A673 (cell line): Measurements from ENCODE around the gene VWA1. TPM values are rescaled to one million over a fixed set of nuclear protein-coding genes. Genes with fewer than 3 reads are reported as not detected.
"Not testable (repeated sequence)": the region's sequence is repeated elsewhere in the genome, so short reads cannot be mapped to it uniquely, and the experiment has no call there.

ENCODE experiments used
- BruUV-seq: library from RNA; stranded (reverse); fragments of 400-500 nt; replicated peaks from 2 replicates; lab custom pipeline; 2021; lab: Mats Ljungman, UMichigan
- CTCF ChIA-PET: fragments of 300-600 bp; sonication (Branson Sonifier 250); formaldehyde crosslinking; loops from one replicate; lab custom pipeline; 2022; ENCODE audit warnings: antibody characterized with exemption; lab: Charles Lee
- POLR2A ChIA-PET: fragments of 300-600 bp; sonication (Branson Sonifier 250); formaldehyde crosslinking; loops from one replicate; lab custom pipeline; 2022; ENCODE audit warnings: antibody characterized with exemption; ENCODE audit not compliant: low non-redundant PET; lab: Charles Lee
- DNase-seq: peaks from one replicate; pipeline ENCODE4 v3.0.0-alpha.2; 2015; ENCODE audit warnings: low spot score
- H3K27ac ChIP-seq: fragments of 200-600 bp; sonication (generic); 2 replicates; pipeline ENCODE4 v1.5.1; 2016; ENCODE audit warnings: mixed run types, low read depth, mild to moderate bottlenecking, mixed read lengths, antibody characterized with exemption, low read length; ENCODE audit not compliant: poor library complexity, severe bottlenecking
- H3K27me3 ChIP-seq: fragments of 200-600 bp; sonication (generic); replicated peaks from 2 replicates; pipeline ENCODE4 v1.6.1; 2017; ENCODE audit warnings: mixed run types, low read depth, mild to moderate bottlenecking, mixed read lengths, antibody characterized with exemption, low read length; ENCODE audit not compliant: insufficient read depth, poor library complexity
- H3K36me3 ChIP-seq: fragments of 200-600 bp; sonication (generic); 2 replicates; pipeline ENCODE4 v1.6.1; 2016; ENCODE audit warnings: mixed run types, mild to moderate bottlenecking, mixed read lengths, antibody characterized with exemption, low read length; ENCODE audit not compliant: insufficient read depth, poor library complexity, severe bottlenecking
- H3K4me1 ChIP-seq: fragments of 200-600 bp; sonication (generic); 2 replicates; pipeline ENCODE4 v1.6.1; 2017; ENCODE audit warnings: mixed run types, mild to moderate bottlenecking, mixed read lengths, antibody characterized with exemption, low read length; ENCODE audit not compliant: insufficient read depth, poor library complexity, severe bottlenecking
- H3K4me3 ChIP-seq: fragments of 200-600 bp; sonication (generic); 2 replicates; pipeline ENCODE4 v1.5.1; 2016; ENCODE audit warnings: low read depth, mixed run types, mild to moderate bottlenecking, mixed read lengths, low read length; ENCODE audit not compliant: poor library complexity, severe bottlenecking
- H3K9me3 ChIP-seq: fragments of 200-600 bp; sonication (generic); 2 replicates; pipeline ENCODE4 v1.6.1; 2016; ENCODE audit warnings: mixed run types, low read depth, mild to moderate bottlenecking, mixed read lengths, antibody characterized with exemption, low read length; ENCODE audit not compliant: poor library complexity, severe bottlenecking
- EZH2 ChIP-seq: fragments of 200-600 bp; sonication (generic); IDR thresholded peaks from 2 replicates; pipeline ENCODE4 v1.6.1; 2017; ENCODE audit warnings: borderline replicate concordance, low read depth, mild to moderate bottlenecking, mixed read lengths, antibody characterized with exemption, low read length; ENCODE audit not compliant: poor library complexity, severe bottlenecking
- intact Hi-C: fragments of 100-400 bp; cut with micrococcal nuclease; formaldehyde crosslinking; loops from one replicate; pipeline ENCODE4 v1.10.0; 2022; ENCODE audit not compliant: unreplicated experiment
- total RNA-seq: library from RNA; stranded (reverse); gene quantifications from 2 replicates; pipeline ENCODE4 v1.2.3, GENCODE V29; 2021
- TF ChIP-seq, protein P1 (sequence below): fragments of 300-800, 200-600 bp; sonication (generic); conservative IDR thresholded peaks from 2 replicates; pipeline ENCODE4 v1.5.1; 2017; ENCODE audit warnings: low read depth, mild to moderate bottlenecking, antibody characterized with exemption, low read length, moderate library complexity, mixed read lengths

The VWA1 gene
- total RNA-seq, 1 experiment from 2014 or later: 0.92 TPM

DNA sequence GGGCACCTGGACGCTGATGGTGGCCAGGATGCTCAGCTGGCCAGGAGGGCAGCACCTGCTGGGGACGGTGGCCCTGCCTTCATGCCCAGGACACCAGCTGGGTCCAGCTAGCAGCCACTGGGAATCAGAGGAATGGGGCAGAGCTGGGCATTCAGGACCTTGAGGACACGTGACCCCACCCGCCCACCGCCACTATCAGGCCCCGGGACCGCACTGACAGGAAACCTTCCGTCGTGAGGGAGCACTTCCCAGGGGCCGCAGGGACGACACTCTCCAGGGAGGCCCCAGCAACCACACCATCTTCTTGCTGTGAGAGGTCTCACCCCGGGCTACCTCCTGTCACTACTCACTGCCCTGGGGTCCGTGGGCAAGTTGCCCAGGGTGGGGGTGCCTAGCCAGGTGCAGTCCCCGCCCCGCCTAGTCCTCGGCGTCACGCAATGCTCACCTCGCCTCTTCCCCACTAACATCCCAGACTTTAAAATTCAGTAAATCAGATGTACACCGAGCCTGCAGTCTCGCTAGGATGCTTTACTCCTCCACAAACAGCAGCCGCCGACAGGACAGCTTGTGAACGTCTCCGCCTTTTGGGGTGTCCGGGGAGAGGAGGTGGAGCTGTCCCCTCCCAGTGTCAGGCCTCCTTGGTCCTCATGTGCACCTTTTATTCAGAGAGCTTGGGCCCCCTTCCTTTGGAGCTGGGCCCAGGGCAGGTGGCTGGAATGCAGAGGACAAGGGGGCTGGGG is 4.9 kb downstream of the VWA1 start:
- H3K36me3 ChIP-seq: no peaks in the 10 kb centered on the region
- intact Hi-C loops: no loop called here
- ChIA-PET CTCF (interaction anchor here (0.6 kb wide), 2 partner anchors 44 to 59 kb away, joined by 4 to 5 read pairs; no protein-coding TSS in a partner anchor), POLR2A (no interaction called here)
- DNase-seq: no peak
- no peak overlapping the region for H3K27ac ChIP-seq
- no peaks in the 10 kb centered on the region for H3K9me3 ChIP-seq
- no peak overlapping the region for H3K4me3 ChIP-seq
- no TSS peak for BruUV-seq
- TF ChIP-seq EZH2: no peak
- TF ChIP-seq, protein P1, sequence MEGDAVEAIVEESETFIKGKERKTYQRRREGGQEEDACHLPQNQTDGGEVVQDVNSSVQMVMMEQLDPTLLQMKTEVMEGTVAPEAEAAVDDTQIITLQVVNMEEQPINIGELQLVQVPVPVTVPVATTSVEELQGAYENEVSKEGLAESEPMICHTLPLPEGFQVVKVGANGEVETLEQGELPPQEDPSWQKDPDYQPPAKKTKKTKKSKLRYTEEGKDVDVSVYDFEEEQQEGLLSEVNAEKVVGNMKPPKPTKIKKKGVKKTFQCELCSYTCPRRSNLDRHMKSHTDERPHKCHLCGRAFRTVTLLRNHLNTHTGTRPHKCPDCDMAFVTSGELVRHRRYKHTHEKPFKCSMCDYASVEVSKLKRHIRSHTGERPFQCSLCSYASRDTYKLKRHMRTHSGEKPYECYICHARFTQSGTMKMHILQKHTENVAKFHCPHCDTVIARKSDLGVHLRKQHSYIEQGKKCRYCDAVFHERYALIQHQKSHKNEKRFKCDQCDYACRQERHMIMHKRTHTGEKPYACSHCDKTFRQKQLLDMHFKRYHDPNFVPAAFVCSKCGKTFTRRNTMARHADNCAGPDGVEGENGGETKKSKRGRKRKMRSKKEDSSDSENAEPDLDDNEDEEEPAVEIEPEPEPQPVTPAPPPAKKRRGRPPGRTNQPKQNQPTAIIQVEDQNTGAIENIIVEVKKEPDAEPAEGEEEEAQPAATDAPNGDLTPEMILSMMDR: no peak
- no peaks in the 10 kb centered on the region for H3K27me3 ChIP-seq
- H3K4me1 ChIP-seq: peaks cover under 1% of the 10 kb centered on the region

DNA sequence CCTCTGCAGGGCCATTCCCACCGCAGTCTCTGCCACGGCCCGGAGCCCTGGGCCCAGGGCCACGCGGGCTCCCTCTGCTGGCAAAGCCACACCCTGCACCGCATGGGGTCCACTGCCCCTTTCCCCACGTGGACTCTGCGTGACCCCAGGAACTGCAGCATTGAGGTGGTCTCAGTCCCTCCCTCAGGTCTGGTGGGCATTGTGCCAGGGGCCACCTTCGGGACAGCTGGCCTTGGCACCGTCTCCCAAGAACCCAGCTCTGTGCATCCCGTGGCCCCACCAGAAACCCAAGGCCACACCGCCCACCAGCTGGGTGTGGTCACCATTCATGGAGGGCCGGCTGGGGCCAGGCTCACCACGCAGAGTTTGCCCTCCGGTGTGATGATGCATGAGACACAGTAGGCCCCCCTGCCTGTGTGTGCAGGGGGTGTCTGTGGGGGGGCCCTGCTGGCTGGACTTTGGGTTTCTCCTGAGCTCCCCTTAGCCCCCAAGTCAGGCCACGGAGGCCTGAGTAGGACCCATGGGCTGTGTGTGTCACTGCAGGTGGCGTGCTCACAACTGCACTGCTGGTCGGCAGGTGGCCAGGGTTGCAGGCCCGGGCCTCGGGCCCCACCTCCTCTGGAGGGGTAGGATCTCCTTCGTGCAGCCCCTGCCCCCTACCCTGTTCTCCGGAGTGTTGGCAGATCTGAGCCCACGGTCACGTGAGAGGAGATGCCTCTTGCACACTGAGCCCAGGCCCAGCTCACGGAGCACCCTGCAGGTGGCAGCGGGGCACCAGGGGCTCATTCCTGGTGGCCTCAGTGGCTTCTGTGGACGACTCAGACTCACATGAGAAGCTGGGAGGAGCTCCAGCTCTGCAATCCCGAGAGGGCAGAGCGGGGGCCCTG is 5.8 kb downstream of the VWA1 start:
- intact Hi-C loops: no loop called here
- BruUV-seq: no TSS peak
- peak; percentile 51 for DNase-seq
- no peaks in the 10 kb centered on the region for H3K36me3 ChIP-seq
- no peak overlapping the region for H3K4me3 ChIP-seq
- H3K4me1 ChIP-seq: no peaks in the 10 kb centered on the region
- H3K27ac ChIP-seq: no peak overlapping the region
- no peaks in the 10 kb centered on the region for H3K27me3 ChIP-seq
- no peak for TF ChIP-seq EZH2
- TF ChIP-seq, protein P1: peak; percentile 85
- ChIA-PET POLR2A (no interaction called here), CTCF (interaction anchor here (0.6 to 0.8 kb wide), 3 partner anchors 11 to 58 kb away, joined by 3 to 5 read pairs (median 4); no protein-coding TSS in a partner anchor)
- H3K9me3 ChIP-seq: no peaks in the 10 kb centered on the region

DNA sequence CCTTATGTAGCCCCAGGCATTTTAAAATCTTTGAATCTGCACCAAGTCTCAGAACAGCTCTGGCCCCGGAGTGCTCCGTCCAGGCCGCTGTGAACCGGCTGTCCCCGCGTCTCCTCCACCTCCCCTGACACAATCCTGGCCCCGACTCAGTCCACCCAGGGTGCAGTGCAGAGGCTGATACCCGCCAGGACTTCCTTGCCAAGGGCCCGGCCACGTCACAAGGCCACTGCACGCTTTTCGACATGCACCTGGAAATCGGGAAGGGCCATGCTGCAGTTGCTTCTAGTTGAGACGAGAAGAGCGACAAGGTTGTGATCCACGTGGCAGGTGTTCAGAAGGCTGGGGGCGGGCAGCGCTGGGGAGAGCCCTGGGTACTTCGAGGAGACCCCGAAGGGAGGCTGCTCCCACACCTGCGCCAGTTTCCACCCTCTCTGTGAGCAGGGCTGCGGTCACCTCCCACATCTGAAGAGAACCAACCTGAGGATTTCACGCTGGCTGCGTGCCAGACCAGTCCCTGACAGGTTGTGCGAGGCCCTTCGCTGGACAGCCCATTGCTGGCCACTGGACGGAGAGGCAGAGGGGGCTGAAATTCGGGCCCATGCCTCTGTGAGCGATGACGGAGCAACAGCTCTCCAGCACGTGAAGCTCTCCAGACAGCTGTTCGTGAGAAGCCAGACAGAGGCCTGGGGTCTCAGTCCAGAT is 6.7 kb downstream of the VWA1 start:
- Histone ChIP-seq H3K9me3 (no peaks in the 10 kb centered on the region), H3K36me3 (no peaks in the 10 kb centered on the region), H3K27me3 (no peaks in the 10 kb centered on the region), H3K4me3 (no peak overlapping the region), H3K4me1 (no peaks in the 10 kb centered on the region), H3K27ac (no peak overlapping the region)
- ChIA-PET CTCF (no interaction called here), POLR2A (no interaction called here)
- DNase-seq: no peak
- intact Hi-C loops: no loop called here
- no peak for TF ChIP-seq EZH2
- TF ChIP-seq, protein P1: no peak
- no TSS peak for BruUV-seq

DNA sequence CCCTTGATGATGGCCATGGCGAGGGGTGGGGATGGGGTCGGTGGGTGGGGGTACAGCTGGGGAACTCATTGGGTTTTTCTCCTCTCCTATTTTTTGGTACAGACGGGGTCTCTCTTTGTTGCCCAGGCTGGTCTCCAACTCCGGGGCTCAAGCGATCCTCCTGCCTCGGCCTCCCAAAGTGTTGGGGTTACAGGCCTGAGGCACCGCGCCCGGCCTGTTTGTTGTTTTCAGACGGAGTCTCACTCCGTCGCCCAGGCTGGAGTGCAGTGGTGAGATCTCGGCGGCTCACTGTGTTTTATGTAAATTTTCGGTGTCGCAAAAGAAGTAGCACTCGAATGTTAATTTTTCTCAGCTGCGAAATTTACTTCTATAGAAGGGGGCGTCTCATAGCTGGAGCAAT is 11.1 kb downstream of the VWA1 start:
- POLR2A ChIA-PET, H3K4me1 ChIP-seq, H3K36me3 ChIP-seq, H3K4me3 ChIP-seq, H3K27ac ChIP-seq, BruUV-seq, H3K9me3 ChIP-seq, DNase-seq, CTCF ChIA-PET, H3K27me3 ChIP-seq, intact Hi-C loops: not testable (repeated sequence)
